ENCODE measurements around the gene RNLS.

The RNLS gene

GRCh38 chr10:88551246-88551645 is 31.9 kb downstream of the RNLS start:
- no peak for DNase-seq (ENCODE audit: low read depth)

- no peak for DNase-seq (ENCODE audit: low read depth)
These were observed 36.6 kb downstream of the RNLS start for GRCh38 chr10:88546497-88546896.

GRCh38 chr10:88545359-88545758 is 37.8 kb downstream of the RNLS start:
- no peak for DNase-seq (ENCODE audit: low read depth)

GRCh38 chr10:88544140-88544870 is 38.8 kb downstream of the RNLS start:
- no peak for DNase-seq (ENCODE audit: low read depth)

GRCh38 chr10:88542522-88542921 is 40.6 kb downstream of the RNLS start:
- no peak for DNase-seq (ENCODE audit: low read depth)

GRCh38 chr10:88541116-88541626 is 41.9 kb downstream of the RNLS start:
- DNase-seq (ENCODE audit: low read depth) = no peak

- DNase-seq (ENCODE audit: low read depth) = no peak
These were observed 42.8 kb downstream of the RNLS start for GRCh38 chr10:88540351-88540750.

GRCh38 chr10:88538048-88538447 is 45.1 kb downstream of the RNLS start:
- DNase-seq (ENCODE audit: low read depth) = no peak

- DNase-seq (ENCODE audit: low read depth) = no peak
These were observed 45.8 kb downstream of the RNLS start for GRCh38 chr10:88537322-88537721.

GRCh38 chr10:88536437-88536836 is 46.7 kb downstream of the RNLS start:
- DNase-seq (ENCODE audit: low read depth) = no peak

GRCh38 chr10:88534072-88534665 is 48.9 kb downstream of the RNLS start:
- no peak for DNase-seq (ENCODE audit: low read depth)

- no peak for DNase-seq (ENCODE audit: low read depth)
These were observed 51.6 kb downstream of the RNLS start for GRCh38 chr10:88531392-88532052.

GRCh38 chr10:88530629-88531391 is 52.3 kb downstream of the RNLS start:
- DNase-seq (ENCODE audit: low read depth) = no peak

- no peak for DNase-seq (ENCODE audit: low read depth)
These were observed 53.0 kb downstream of the RNLS start for GRCh38 chr10:88530093-88530492.

- no peak for DNase-seq (ENCODE audit: low read depth)
These were observed 54.1 kb downstream of the RNLS start for GRCh38 chr10:88528806-88529570.

GRCh38 chr10:88528201-88528600 is 54.9 kb downstream of the RNLS start:
- DNase-seq (ENCODE audit: low read depth) = no peak

GRCh38 chr10:88527245-88527644 is 55.9 kb downstream of the RNLS start:
- no peak for DNase-seq (ENCODE audit: low read depth)

GRCh38 chr10:88526501-88527105 is 56.5 kb downstream of the RNLS start:
- no peak for DNase-seq (ENCODE audit: low read depth)

GRCh38 chr10:88525371-88526069 is 57.6 kb downstream of the RNLS start:
- no peak for DNase-seq (ENCODE audit: low read depth)

GRCh38 chr10:88523739-88524400 is 59.2 kb downstream of the RNLS start:
- no peak for DNase-seq (ENCODE audit: low read depth)
